AG08396 (cell line): Measurements from ENCODE around the gene RIIAD1.
"Not testable (repeated sequence)": the region's sequence is repeated elsewhere in the genome, so short reads cannot be mapped to it uniquely, and the experiment has no call there.

ENCODE experiments used
- DNase-seq: peaks from one replicate; pipeline ENCODE4 v3.0.0; 2012; ENCODE audit warnings: low spot score, mixed read lengths

The RIIAD1 gene

GRCh38 chr1:151737026-151737425, 15.7 kb downstream of the RIIAD1 start:
- no peak for DNase-seq

- DNase-seq: no peak
These were observed 16.2 kb downstream of the RIIAD1 start for GRCh38 chr1:151737479-151737878.

- DNase-seq: no peak
These were observed 18.5 kb downstream of the RIIAD1 start for GRCh38 chr1:151739590-151740355.

GRCh38 chr1:151741516-151741915, 20.2 kb downstream of the RIIAD1 start:
- no peak for DNase-seq

- peak; percentile 48 for DNase-seq
These were observed 35.0 kb downstream of the RIIAD1 start for GRCh38 chr1:151756291-151756690.

- no peak for DNase-seq
These were observed 37.9 kb downstream of the RIIAD1 start for GRCh38 chr1:151759241-151759640.

GRCh38 chr1:151760597-151761385, 39.5 kb downstream of the RIIAD1 start:
- no peak for DNase-seq

- DNase-seq: peak; percentile 96
These were observed 41.9 kb downstream of the RIIAD1 start, which contains the start of gene MRPL9 for GRCh38 chr1:151762941-151763921. Gene MRPL9 (minus strand): TSS chr1:151763496. CDS start chr1:151763479, 17 bp downstream.

GRCh38 chr1:151763990-151764389, 42.7 kb downstream of the RIIAD1 start:
- peak; percentile 28 for DNase-seq

- DNase-seq: not testable (repeated sequence)
These were observed 47.2 kb downstream of the RIIAD1 start for GRCh38 chr1:151768351-151769066.

- DNase-seq: not testable (repeated sequence)
These were observed 47.9 kb downstream of the RIIAD1 start for GRCh38 chr1:151769270-151769669.

- DNase-seq: peak; percentile 29
These were observed 52.4 kb downstream of the RIIAD1 start for GRCh38 chr1:151773702-151774101.

- DNase-seq: no peak
These were observed 53.1 kb downstream of the RIIAD1 start for GRCh38 chr1:151774256-151774922.

GRCh38 chr1:151775894-151776664, 54.8 kb downstream of the RIIAD1 start:
- DNase-seq: no peak

- DNase-seq: no peak
These were observed 55.3 kb downstream of the RIIAD1 start for GRCh38 chr1:151776665-151777062.

GRCh38 chr1:151777317-151777716, 56.0 kb downstream of the RIIAD1 start:
- DNase-seq: no peak
